G401.6 (cell line): ENCODE measurements around the gene CFAP44.
"Not testable (repeated sequence)": the region's sequence is repeated elsewhere in the genome, so short reads cannot be mapped to it uniquely, and the experiment has no call there.

Experiments
- FAIRE-seq: peaks from 2 replicates; lab custom pipeline; 2012; peaks lifted over from hg19 to GRCh38; lab: Jason Lieb, UNC

CFAP44 gene

DNA sequence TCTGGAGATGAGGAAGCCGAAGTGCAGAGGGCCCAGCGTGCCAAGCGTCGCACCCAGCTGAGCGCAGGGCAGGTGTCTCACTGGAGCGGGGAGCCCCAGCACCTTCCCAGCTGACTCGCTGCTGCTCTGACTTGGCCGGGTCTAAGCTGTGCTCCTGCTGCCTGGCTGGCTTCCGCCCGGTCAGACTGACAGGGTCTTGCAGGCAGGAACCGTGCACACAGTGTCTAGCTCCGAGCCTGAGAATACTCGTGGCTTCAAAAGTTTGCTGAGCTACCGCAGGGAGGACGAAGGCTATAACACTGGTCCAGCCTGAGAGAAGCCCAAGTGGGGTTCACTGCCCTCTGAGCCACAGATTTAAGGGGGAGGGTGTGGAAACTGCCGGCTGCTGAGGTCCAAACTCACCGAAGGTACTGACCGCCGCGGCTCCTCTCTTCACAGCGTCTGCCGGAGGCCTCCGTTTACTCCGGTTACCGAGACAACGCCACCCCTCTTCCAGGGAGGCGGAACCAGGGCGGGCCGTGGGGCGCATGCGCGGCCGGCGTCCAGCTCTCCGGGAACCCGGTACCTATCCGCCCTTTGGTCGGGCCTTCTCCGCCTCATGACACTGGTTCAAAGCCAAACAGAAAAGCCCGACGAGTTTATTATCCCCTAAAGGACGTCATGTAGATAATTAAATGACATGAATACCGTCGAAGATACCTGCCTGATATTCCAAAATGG, at the start of gene CFAP44:
CFAP44 (minus strand) TSS at position 443 of the 720 bp plus-strand sequence. CDS start 7,829 bp downstream, outside the sequence.
- no peak for FAIRE-seq

GRCh38 chr3:113485161-113485609, 43.9 kb upstream of the CFAP44 start:
- no peak for FAIRE-seq

DNA sequence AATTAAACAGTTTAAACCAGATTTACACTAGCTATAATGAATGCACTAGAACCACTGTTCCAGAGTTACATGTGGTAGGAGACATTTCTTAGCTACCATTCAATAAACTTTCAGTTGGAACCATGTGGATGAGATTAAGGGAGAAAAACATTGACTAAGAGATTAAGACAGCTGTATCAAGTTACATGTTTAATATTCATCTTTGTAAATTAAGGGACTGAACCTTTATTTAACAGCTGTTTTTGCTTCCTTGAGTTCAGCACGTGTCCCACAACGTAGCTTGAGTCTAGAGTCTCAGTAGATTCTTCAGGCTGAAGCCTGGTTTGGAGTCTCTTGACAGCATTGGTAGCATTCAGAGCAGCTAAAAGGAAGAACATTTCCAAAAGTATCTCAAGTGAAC, 27.2 kb upstream of the CFAP44 start:
- FAIRE-seq: no peak

DNA sequence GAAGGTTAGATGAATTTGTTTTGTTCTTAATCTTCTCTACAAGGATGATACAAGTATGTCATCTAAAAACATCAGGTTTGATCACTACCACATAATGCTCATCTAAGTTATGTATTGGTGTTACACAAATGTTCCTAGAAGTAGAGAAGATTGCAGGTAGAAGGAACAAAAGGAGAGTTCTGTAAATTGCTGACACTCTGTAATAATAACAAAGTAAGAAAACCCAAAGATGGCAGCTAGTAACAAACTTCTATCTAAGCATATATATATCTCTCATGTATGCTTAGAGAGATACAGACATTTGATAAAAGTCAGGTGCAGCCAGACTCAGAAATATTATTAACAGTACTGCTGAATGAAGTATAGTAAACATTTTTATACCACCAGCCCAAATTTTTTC, 20.2 kb upstream of the CFAP44 start:
- no peak for FAIRE-seq

DNA sequence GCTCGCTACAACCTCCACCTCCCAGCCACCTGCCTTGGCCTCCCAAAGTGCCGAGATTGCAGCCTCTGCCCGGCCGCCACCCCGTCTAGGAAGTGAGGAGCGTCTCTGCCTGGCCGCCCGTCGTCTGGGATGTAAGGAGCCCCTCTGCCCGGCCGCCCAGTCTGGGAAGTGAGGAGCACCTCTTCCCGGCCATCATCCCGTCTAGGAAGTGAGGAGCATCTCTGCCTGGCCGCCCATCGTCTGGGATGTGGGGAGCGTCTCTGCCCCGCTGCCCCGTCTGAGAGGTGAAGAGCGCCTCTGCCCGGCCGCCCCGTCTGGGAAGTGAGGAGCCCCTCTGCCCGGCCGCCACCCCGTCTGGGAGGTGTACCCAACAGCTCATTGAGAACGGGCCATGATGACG, 17.3 kb upstream of the CFAP44 start:
- FAIRE-seq: not testable (repeated sequence)

- FAIRE-seq: no peak
Observed at GRCh38 chr3:113455446-113455845, 14.2 kb upstream of the CFAP44 start.

DNA sequence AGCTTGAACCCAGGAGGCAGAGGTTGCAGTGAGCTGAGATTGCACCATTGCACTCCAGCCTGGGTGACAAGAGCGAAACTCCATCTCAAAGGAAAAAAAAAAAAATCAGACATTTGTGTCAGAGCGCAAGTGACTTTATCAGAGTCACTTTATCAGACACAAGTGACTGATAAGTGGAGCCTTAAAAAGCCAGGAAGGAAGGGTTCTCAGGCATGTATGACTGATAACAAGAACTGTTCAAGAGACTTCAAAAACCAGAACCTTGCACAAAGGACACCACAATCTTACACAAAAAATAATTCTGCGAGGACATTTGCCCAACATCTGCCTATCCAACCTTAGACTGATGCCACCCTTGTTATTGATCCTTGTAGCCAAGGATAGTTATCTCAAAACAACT, 13.3 kb upstream of the CFAP44 start:
- no peak for FAIRE-seq

- no peak for FAIRE-seq
Observed at GRCh38 chr3:113454057-113454456, 12.8 kb upstream of the CFAP44 start.

GRCh38 chr3:113450911-113451310, 9.6 kb upstream of the CFAP44 start:
- FAIRE-seq: no peak

DNA sequence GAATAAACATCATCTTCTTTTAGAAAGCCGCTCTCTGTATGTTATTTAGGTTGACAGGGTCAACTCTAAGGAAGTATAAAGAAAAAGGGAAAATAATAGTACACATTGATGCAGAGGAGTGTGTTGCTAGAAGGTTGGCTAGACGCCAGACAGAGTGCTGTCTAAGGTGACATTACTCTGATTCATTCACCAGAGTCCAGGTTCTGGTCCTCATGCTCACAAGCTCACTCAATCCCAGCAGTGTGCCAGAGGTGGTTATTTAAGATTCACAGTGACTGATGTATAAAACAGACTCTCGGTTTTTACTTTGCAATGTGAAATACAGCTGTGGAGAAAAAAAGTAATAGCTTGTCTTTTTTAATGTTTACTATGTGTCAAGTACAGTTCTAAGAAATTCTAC, 1.7 kb downstream of the CFAP44 start:
- FAIRE-seq: no peak

DNA sequence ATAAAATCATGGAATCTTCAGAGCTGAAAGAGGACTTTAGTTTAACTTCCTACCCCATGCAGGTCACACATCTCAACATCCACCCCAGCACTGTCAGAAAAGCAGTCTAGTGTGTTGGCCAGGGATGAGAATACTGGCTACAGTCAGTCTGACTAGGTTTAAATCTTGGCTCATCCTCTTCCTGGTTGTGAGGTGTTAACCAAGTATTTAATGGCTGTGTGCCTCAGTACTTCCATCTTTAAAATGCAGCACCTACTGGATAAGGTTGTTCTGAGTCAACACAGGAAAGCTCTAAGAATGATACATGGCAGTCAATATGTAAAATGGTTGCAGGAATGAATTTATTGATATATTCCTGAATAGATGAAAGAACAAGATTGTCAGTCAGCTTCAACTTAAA, 3.1 kb downstream of the CFAP44 start:
- FAIRE-seq: no peak

DNA sequence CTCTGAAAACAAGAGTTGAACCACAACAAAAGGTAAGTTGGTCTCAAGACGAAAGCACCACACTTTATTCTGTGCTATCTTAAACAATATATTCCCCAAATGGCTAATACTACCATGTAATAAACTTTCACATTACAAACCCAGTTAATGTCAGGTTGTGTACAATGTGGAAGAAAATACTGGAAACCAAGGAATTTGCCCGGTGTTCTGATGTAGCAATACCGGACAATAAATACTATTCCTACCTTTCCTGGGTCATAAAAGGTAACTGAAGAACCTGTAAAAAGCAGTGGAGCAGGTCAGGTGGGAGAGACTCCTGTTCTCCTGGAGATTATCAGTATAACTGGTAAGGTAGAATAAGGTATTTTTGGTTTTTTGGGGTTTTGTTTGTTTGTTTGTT, 3.9 kb downstream of the CFAP44 start:
- no peak for FAIRE-seq

GRCh38 chr3:113436809-113437208, 4.5 kb downstream of the CFAP44 start:
- no peak for FAIRE-seq

DNA sequence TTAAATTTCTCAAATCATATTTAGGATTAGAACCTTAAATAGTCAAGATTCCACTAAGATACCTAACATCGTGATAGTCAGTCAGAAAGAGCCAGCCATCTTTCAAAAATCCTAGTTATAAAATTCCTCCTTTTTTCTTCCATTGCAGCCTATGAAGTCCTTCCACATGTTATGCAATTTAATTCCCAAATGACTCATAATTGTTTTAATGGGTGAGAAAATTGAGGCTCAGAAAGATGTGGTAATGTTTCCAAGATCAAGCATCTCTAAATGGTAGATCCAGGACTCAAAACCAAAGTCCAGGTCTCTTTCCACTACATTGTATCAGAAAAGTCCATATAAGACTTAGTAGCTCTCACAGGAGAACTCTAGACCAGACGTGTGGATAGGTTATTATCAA, 9.5 kb downstream of the CFAP44 start:
- FAIRE-seq: no peak

DNA sequence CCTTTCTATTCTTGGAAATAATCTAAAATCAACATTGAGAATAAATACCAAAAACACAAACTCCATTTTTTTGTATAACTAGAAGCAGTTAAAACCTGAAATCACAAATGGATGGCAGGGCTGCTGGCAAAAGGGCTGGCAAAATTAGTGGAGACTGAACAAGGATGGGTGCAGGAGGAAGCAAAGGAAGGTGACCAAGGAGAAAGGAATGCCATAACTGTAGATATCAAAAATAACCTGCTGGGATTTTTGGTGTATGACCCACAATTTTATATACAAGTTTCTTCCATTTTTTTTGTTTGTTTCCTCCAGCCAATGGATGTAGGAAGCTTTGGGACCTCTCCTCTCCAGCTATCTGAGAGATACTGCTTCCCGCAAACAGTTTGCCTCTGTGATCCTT, 12.7 kb downstream of the CFAP44 start:
- FAIRE-seq: no peak

DNA sequence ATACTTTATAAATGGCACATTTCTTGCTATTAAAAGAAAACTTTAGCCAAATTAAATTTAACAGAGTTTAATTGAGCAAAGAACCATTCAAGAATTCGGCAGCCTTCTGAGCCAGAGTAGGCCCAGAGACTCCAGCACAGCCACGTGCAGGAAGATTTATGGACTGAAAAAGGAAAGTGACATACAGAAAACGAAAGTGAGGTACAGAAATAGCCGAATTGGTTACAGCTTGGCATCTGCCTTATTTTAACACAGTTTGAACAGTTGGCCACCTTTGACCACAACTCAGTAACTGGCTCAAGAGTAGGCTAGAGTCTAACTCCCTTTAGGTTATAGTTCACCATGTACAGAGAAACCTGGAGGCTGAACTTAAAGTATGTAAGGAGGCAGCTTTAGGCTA, 17.6 kb downstream of the CFAP44 start:
- no peak for FAIRE-seq

DNA sequence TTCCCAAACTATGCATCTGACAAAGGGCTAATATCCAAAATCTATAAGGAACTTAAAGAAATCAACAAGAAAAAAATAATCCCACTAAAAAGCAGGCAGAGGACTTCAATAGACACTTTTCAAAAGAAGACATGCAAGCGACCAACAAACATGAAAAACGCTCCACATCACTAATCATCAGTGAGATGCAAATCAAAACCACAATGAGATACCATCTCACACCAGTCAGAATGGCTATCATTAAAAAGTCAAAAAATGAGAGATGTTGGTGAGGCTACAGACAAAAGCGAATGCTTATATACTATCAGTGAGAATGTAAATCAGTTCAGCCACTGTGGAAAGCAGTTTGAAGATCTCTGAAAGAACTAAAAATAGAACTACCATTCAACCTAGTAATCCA, 20.2 kb downstream of the CFAP44 start:
- no peak for FAIRE-seq

DNA sequence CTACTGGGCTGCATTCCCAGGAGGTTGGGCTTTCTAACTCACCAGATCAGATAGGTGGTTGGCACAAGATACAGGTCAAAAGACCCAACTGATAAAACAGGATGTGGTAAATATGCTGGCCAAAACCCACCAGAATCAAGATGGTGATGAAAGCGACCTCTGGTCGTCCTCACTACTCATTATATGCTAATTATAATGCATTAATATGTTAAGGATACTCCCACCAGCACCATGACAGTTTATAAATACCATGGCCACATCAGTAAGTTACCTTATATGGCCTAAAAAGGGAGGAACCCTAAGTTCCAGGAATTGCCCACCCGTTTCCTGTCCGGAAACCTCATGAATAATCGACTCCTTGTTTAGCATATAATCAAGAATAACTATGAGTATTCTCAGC, 31.6 kb downstream of the CFAP44 start:
- no peak for FAIRE-seq

DNA sequence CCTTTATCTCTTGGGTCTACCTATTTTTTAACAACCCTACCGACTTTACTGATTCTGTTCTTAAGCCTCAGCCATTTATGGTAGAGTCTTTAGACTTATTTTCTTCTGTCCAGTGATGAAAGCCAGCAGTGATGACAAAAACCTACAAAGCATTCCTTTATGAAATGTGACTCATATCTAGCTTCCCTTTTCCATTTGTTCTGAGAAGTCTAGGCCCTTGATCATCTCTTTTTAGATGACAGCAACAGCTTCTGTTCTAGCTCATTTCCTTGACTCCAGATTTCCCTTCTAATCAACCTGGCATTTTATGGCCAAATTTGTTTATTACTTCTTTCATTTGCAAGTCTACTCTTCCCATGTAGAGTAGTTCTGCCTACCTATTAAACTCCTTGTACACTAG, 36.1 kb downstream of the CFAP44 start:
- FAIRE-seq: no peak

GRCh38 chr3:113404637-113405036, 36.7 kb downstream of the CFAP44 start:
- no peak for FAIRE-seq
